ENCODE data around the gene DDX50. TPM values are rescaled to one million over a fixed set of nuclear protein-coding genes. Genes with fewer than 3 reads are reported as not detected.

DDX50 gene
- total RNA-seq, 3 donors from 2014 or later: 40.3 to 50.2 (median 43.9) TPM

DNA sequence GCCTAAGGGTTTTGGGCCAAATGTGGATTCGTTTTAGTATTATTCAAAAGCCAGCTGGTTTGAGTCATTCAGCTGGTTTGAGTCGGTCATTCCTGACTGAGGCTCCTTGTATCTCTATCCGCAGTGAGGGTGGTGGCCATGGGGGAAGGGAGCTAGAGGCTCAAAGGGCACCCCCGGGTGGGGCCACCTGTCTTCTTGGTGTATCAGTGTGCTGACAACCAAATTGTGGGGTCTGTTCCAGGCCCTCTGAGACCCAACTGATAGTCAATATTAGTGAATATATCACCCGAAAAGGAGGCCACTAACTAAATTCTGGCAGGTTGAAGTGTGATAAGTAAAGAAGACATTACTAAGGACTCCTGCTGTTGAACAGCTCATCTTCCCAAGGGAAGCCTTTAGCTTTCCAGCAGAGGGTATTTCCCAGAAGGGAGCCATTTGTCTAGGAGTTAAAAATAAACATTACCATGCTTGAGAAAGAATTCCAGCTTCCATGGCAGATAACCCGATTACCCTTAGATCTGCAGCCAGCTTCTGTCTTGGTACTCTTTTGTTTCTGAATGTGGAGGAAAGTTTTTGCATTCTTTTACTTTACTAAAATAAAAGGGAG lies 29.9 kb upstream of the DDX50 start:
- H3K4me3 ChIP-seq: no peak overlapping the region
- peaks cover 0 to 5% of the 10 kb centered on the region in 2 donors for H3K9me3 ChIP-seq
- TF ChIP-seq, protein P1, sequence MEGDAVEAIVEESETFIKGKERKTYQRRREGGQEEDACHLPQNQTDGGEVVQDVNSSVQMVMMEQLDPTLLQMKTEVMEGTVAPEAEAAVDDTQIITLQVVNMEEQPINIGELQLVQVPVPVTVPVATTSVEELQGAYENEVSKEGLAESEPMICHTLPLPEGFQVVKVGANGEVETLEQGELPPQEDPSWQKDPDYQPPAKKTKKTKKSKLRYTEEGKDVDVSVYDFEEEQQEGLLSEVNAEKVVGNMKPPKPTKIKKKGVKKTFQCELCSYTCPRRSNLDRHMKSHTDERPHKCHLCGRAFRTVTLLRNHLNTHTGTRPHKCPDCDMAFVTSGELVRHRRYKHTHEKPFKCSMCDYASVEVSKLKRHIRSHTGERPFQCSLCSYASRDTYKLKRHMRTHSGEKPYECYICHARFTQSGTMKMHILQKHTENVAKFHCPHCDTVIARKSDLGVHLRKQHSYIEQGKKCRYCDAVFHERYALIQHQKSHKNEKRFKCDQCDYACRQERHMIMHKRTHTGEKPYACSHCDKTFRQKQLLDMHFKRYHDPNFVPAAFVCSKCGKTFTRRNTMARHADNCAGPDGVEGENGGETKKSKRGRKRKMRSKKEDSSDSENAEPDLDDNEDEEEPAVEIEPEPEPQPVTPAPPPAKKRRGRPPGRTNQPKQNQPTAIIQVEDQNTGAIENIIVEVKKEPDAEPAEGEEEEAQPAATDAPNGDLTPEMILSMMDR (IDR thresholded peaks at IDR 0.05): no peak
- no peak for TF ChIP-seq POLR2AphosphoS5 (IDR thresholded peaks at IDR 0.05)
- TF ChIP-seq POLR2A (IDR thresholded peaks at IDR 0.05): no peak
- H3K27me3 ChIP-seq: no peaks in the 10 kb centered on the region
- DNase-seq (ENCODE audit: low spot score in 2 of 2): no peak
- no peaks in the 10 kb centered on the region for H3K4me1 ChIP-seq
- intact Hi-C loops (cut with DNase I; ENCODE audit: low total_unique reads): no loop called here
- peak overlapping the region; percentile 4 to 17 for H3K27ac ChIP-seq
- H3K36me3 ChIP-seq: no peaks in the 10 kb centered on the region

DNA sequence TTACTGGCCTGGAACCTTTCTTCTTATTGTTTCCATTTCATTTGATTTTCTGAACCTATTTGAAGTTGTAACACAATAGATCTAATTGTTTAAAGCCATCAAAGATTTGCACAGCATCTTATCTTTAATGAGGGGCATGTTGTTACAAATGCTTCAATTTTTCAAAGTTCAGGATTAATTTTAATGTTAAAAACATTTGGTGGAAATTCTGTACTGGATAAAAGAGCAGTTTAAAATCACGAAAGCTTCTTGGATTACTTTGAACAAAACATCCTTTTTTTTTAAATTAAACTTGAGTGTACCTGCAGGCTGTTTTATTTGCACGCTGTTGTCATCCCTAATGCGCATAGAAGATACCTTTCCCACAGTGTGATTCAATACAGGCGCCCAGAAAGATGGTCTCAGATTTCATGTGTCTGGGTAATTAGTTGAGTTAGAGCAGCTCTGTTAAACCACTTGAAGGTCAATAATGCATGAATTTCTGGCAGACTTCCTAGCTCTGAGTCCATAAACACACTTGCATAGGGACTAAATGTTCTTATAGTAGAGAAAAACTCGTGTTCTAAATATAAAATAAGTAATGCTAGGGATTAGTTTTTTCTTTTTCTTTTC lies 29.3 kb upstream of the DDX50 start:
- Histone ChIP-seq H3K36me3 (no peaks in the 10 kb centered on the region), H3K9me3 (peaks cover 0 to 5% of the 10 kb centered on the region in 2 donors), H3K27ac (no peak overlapping the region), H3K27me3 (no peaks in the 10 kb centered on the region), H3K4me3 (no peak overlapping the region), H3K4me1 (no peaks in the 10 kb centered on the region)
- intact Hi-C loops (cut with DNase I; ENCODE audit: low total_unique reads): no loop called here
- TF ChIP-seq POLR2A (IDR thresholded peaks at IDR 0.05) (no peak), POLR2AphosphoS5 (IDR thresholded peaks at IDR 0.05) (no peak)
- no peak for DNase-seq (ENCODE audit: low spot score in 2 of 2)

DNA sequence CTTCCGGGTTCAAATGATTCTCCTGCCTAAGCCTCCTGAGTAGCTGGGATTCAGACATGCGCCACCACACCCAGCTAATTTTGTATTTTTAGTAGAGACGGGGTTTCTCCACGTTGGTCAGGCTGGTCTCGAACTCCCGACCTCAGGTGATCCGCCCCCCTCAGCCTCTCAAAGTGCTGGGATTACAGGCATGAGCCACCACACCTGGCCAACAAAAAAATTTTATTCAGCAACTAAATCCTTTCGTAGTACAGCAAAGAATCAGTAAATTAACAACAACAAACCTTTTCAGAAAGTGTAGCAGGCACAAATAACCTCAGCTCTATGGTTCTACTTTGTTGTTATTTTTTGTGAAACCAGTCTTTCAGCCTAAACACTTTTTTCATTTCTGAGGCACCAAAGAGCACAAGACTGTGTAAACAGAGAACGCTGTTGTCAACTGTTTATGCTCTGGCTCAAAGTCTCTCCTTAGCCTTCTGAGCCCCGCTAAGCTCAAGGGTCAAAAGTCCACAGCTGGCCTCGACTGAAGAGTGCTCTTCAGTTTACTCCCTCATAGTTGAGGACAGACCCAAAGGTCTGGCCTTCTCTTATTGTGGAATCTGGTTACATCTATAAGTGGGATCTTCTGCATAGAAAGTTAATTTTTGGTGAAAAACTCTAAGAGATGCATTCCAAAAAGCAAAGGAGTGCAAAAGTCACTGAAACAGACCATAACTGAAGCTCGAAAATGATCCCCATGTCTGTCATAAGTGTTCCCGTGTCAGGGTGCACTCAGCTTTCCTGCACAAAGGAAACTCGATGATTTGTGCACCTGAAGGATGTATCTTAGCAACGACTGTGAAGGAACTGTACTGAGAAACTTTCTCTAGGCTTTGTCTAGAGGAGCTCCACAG lies 24.6 kb upstream of the DDX50 start:
- intact Hi-C loops (cut with DNase I; ENCODE audit: low total_unique reads): loop anchor here (5.0 kb wide), 1 partner anchor 609 kb away; no protein-coding TSS in a partner anchor
- Histone ChIP-seq H3K36me3 (no peaks in the 10 kb centered on the region), H3K4me1 (no peaks in the 10 kb centered on the region), H3K27ac (no peak overlapping the region), H3K27me3 (no peaks in the 10 kb centered on the region), H3K9me3 (no peaks in the 10 kb centered on the region), H3K4me3 (no peak overlapping the region)
- no peak for DNase-seq (ENCODE audit: low spot score in 2 of 2)
- TF ChIP-seq POLR2AphosphoS5 (IDR thresholded peaks at IDR 0.05) (no peak), POLR2A (IDR thresholded peaks at IDR 0.05) (no peak)
- TF ChIP-seq, protein P1 (IDR thresholded peaks at IDR 0.05): no peak

DNA sequence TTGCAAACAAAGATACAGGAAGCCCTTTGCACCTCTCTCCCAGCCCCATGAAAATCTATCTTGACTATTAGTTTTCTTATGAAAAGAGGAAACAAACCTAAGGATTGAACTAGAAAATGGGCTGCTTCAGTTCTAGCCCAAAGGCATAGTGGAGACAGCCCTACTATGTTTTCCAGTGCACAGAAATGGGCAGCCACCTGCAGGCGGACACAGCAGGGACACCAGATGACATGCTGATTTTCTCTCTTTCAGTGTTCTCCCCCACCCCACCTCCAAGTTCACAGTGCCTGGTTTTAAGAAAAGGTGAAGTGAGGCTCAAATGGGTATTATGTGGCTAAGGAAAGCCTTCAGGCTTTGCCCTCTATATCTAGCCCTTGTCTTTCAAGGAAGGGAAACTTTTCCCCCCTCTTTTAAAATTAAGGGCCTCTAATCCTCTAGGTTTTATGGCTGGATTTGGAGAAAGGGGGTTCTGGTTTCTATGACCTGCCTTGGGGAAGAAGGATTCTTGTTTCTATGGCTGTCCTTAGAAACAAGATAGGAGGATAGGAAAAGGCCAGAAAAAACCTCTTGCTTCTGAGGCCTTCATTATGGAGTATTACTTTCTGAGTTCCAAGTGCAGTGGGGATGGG lies 23.5 kb upstream of the DDX50 start:
- H3K4me1 ChIP-seq: no peaks in the 10 kb centered on the region
- DNase-seq (ENCODE audit: low spot score in 2 of 2): no peak
- no peaks in the 10 kb centered on the region for H3K27me3 ChIP-seq
- TF ChIP-seq POLR2AphosphoS5 (IDR thresholded peaks at IDR 0.05): no peak
- no peak for TF ChIP-seq POLR2A (IDR thresholded peaks at IDR 0.05)
- TF ChIP-seq, protein P1 (IDR thresholded peaks at IDR 0.05): no peak
- no peaks in the 10 kb centered on the region for H3K9me3 ChIP-seq
- H3K4me3 ChIP-seq: no peak overlapping the region
- H3K36me3 ChIP-seq: no peaks in the 10 kb centered on the region
- intact Hi-C loops (cut with DNase I; ENCODE audit: low total_unique reads): loop anchor here (5.0 kb wide), 1 partner anchor 610 kb away; no protein-coding TSS in a partner anchor
- H3K27ac ChIP-seq: no peak overlapping the region

DNA sequence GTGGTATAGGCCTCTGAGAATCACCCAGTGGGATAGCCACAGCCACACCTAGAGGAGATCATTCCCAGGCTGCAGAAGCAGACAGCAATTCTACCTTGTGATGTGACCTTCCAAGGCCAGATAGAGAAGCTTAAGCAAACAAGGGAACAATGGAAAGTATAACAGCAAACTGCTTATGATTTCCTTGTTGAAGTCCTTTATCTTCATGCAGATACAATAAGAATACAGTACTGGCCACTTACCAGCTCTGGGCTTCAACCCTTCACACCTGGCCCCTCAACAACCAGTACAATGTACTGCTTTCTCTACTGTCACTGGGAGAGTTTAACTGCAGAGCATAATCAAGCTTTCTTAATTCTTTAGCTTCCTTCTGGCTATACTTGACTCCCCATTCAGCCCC lies 22.6 kb upstream of the DDX50 start:
- Histone ChIP-seq H3K27me3 (no peaks in the 10 kb centered on the region), H3K36me3 (no peaks in the 10 kb centered on the region), H3K27ac (no peak overlapping the region), H3K9me3 (no peaks in the 10 kb centered on the region), H3K4me3 (no peak overlapping the region), H3K4me1 (no peaks in the 10 kb centered on the region)
- TF ChIP-seq POLR2AphosphoS5 (IDR thresholded peaks at IDR 0.05) (no peak), POLR2A (IDR thresholded peaks at IDR 0.05) (no peak)
- TF ChIP-seq, protein P1 (IDR thresholded peaks at IDR 0.05): no peak
- no peak for DNase-seq (ENCODE audit: low spot score in 2 of 2)
- intact Hi-C loops (cut with DNase I; ENCODE audit: low total_unique reads): loop anchor here (5.0 kb wide), 1 partner anchor 611 kb away; no protein-coding TSS in a partner anchor
